K562 (cell line): ENCODE measurements around the gene CHCHD6.

Source experiments
- CREB5 ChIP-seq: fragments of 250-450 bp; sonication (Bioruptor Pico); IDR thresholded peaks from 2 replicates; pipeline ENCODE4 v1.5.0; 2020; ENCODE audit warnings: mild to moderate bottlenecking
- CTCF ChIP-seq, 3 experiments: IDR thresholded peaks in 2 of 3; conservative IDR thresholded peaks in 1 of 3; 2 replicates each; pipeline ENCODE4 v1.5.1; 2011 to 2012; ENCODE audit warnings: low read length in 3 of 3, mild to moderate bottlenecking in 3 of 3, control low read depth in 2 of 3, improper control_type of control experiment in 1 of 3, inconsistent platforms in 1 of 3, low read depth in 1 of 3, mixed read lengths in 1 of 3, moderate library complexity in 1 of 3; ENCODE audit not compliant: insufficient read depth in 2 of 3
- ETS1 ChIP-seq: conservative IDR thresholded peaks from 2 replicates; pipeline ENCODE4 v1.6.1; 2011; ENCODE audit warnings: low read depth, mild to moderate bottlenecking, low read length; ENCODE audit not compliant: control insufficient read depth
- EZH2 ChIP-seq: IDR thresholded peaks from 2 replicates; pipeline ENCODE4 v1.6.1; 2012; ENCODE audit warnings: low read depth, mild to moderate bottlenecking, inconsistent platforms, low read length, borderline replicate concordance
- MEF2A ChIP-seq: IDR thresholded peaks from 2 replicates; pipeline ENCODE4 v1.6.1; 2011; ENCODE audit warnings: low read depth, mild to moderate bottlenecking, low read length, moderate library complexity; ENCODE audit not compliant: control insufficient read depth
- PHB ChIP-seq: fragments of 250-450 bp; sonication (Bioruptor Pico); IDR thresholded peaks from 2 replicates; pipeline ENCODE4 v1.5.0; 2021
- POLR2H ChIP-seq: IDR thresholded peaks from 2 replicates; pipeline ENCODE4 v1.6.1; 2016; ENCODE audit warnings: missing genetic modification characterization, low read depth, mild to moderate bottlenecking, control low read depth, missing compliant biosample characterization, moderate library complexity
- RAD21 ChIP-seq, 2 experiments: fragments of 250-450 bp in 1 of 2; fragments of 450-650 bp in 1 of 2; sonication (Bioruptor Pico) in 1 of 2; formaldehyde crosslinking in 1 of 2; IDR thresholded peaks in 1 of 2; conservative IDR thresholded peaks in 1 of 2; 2 replicates each; pipeline versions ENCODE4 v1.4.0 to v1.8.0; 2020 to 2022; ENCODE audit warnings: mild to moderate bottlenecking in 2 of 2, moderate library complexity in 1 of 2
- TARDBP ChIP-seq: fragments of 450-650 bp; IDR thresholded peaks from 2 replicates; pipeline ENCODE4 v1.6.1; 2016
- U2AF2 ChIP-seq: fragments of 200-400 bp; formaldehyde crosslinking; optimal IDR thresholded peaks from 2 replicates; pipeline ENCODE3; 2017; ENCODE audit warnings: low read depth, mild to moderate bottlenecking, low read length
- ZNF431 ChIP-seq: sonication (generic); formaldehyde crosslinking; IDR thresholded peaks from 2 replicates; pipeline ENCODE4 v1.8.0; 2022; ENCODE audit warnings: mild to moderate bottlenecking, missing genetic modification reagents
- ZNF695 ChIP-seq: fragments of 450-650 bp; formaldehyde crosslinking; IDR thresholded peaks from 2 replicates; pipeline ENCODE4 v1.4.0; 2020; ENCODE audit warnings: mild to moderate bottlenecking, moderate library complexity
- TF ChIP-seq, protein P1 (sequence below): fragments of 250-450 bp; sonication (Bioruptor Pico); IDR thresholded peaks from 2 replicates; pipeline ENCODE4 v1.8.0; 2022; ENCODE audit warnings: moderate library complexity, mild to moderate bottlenecking, inconsistent platforms

GRCh38 chr3:126851934-126852333 lies 147.9 kb downstream of the CHCHD6 start:
- TF ChIP-seq ZNF431 (CRISPR knock-in tag) (no peak), CREB5 (CRISPR knock-in tag) (no peak), CTCF (IDR thresholded peaks at IDR 0.05 in 2 of 3, conservative IDR thresholded peaks at IDR 0.05 in 1 of 3; ENCODE audit: insufficient read depth in 2 of 3, low read depth in 1 of 3, low read length in 3 of 3) (no peak), U2AF2 (no peak), ZNF695 (CRISPR knock-in tag) (no peak), EZH2 (no peak), PHB (no peak), MEF2A (no peak), POLR2H (tag) (no peak), ETS1 (no peak), TARDBP (no peak), RAD21 (CRISPR knock-in tag; conservative IDR thresholded peaks at IDR 0.05 in 1 of 2, IDR thresholded peaks at IDR 0.05 in 1 of 2) (no peak)
- TF ChIP-seq, protein P1, sequence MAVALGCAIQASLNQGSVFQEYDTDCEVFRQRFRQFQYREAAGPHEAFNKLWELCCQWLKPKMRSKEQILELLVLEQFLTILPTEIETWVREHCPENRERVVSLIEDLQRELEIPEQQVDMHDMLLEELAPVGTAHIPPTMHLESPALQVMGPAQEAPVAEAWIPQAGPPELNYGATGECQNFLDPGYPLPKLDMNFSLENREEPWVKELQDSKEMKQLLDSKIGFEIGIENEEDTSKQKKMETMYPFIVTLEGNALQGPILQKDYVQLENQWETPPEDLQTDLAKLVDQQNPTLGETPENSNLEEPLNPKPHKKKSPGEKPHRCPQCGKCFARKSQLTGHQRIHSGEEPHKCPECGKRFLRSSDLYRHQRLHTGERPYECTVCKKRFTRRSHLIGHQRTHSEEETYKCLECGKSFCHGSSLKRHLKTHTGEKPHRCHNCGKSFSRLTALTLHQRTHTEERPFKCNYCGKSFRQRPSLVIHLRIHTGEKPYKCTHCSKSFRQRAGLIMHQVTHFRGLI (CRISPR knock-in tag), result no peak
